Upper lobe of right lung (tissue), 1 donor: ENCODE results near the gene RBP7. TPM values are rescaled to one million over a fixed set of nuclear protein-coding genes. Genes with fewer than 3 reads are reported as not detected.
A peak's percentile ranks its signal among the peaks of the same experiment; 100 is the strongest.
"Not testable (repeated sequence)": the region's sequence is repeated elsewhere in the genome, so short reads cannot be mapped to it uniquely, and the experiment has no call there.

Source experiments
- ATAC-seq: fragments of 200-7000 bp; cut with Tn5 transposase; one replicate; pipeline ENCODE4 v1.9.1; 2020; ENCODE audit warnings: mild to moderate bottlenecking, moderate library complexity
- DNase-seq: peaks from one replicate; pipeline ENCODE4 v3.0.0-alpha.2; 2020
- H3K27ac ChIP-seq: fragments of 200-600 bp; one replicate; pipeline ENCODE4 v1.8.0; 2022
- H3K27me3 ChIP-seq: fragments of 200-600 bp; one replicate; pipeline ENCODE4 v1.8.0; 2022; ENCODE audit warnings: mild to moderate bottlenecking
- H3K36me3 ChIP-seq: fragments of 200-600 bp; one replicate; pipeline ENCODE4 v1.8.0; 2022
- H3K4me1 ChIP-seq: fragments of 200-600 bp; one replicate; pipeline ENCODE4 v1.8.0; 2022
- H3K4me3 ChIP-seq: fragments of 200-600 bp; one replicate; pipeline ENCODE4 v1.8.0; 2022; ENCODE audit warnings: mild to moderate bottlenecking
- H3K9me3 ChIP-seq: fragments of 200-600 bp; one replicate; pipeline ENCODE4 v1.8.0; 2022
- intact Hi-C: fragments of 100-400 bp; cut with DNase I; formaldehyde crosslinking; loops from one replicate; pipeline ENCODE4 v1.11.0; 2022
- total RNA-seq: library from RNA; stranded (reverse); fragmentation: NEBNext Ultra II Directional; extraction: Animal tissue kit (Norgen Biotek cat#: 25700); gene quantifications from one replicate; pipeline ENCODE4 v1.2.1, GENCODE V29; 2021
- TF ChIP-seq, protein P1 (sequence below): fragments of 200-600 bp; IDR thresholded peaks from one replicate; pipeline ENCODE4 v1.8.0; 2022; ENCODE audit warnings: antibody characterized with exemption
- donor health status: DM: no; HTN: yes; CAD: no; lungs with severe emphysema.

The RBP7 gene
- total RNA-seq, 1 donor from 2014 or later, result 8.7 TPM

DNA sequence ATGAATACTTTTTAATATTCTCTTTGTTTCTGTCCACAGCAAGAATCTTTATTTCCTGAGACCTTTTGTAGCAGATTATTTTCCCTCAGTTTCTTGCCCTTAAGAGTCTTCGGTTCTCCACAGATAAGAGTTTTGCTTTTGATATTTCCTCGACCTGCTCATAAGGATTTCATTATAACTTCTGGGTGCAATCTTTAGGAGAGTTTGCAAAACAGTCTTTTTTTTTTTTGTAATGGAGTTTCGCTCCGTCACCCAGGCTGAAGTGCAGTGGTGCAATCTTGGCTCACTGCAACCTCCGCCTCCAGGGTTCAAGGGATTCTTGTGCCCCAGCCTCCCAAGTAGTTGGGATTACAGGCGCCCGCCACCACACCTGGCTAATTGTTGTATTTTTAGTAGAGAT is 25.6 kb downstream of the RBP7 start:
- no peak overlapping the region for H3K4me3 ChIP-seq
- TF ChIP-seq, protein P1, sequence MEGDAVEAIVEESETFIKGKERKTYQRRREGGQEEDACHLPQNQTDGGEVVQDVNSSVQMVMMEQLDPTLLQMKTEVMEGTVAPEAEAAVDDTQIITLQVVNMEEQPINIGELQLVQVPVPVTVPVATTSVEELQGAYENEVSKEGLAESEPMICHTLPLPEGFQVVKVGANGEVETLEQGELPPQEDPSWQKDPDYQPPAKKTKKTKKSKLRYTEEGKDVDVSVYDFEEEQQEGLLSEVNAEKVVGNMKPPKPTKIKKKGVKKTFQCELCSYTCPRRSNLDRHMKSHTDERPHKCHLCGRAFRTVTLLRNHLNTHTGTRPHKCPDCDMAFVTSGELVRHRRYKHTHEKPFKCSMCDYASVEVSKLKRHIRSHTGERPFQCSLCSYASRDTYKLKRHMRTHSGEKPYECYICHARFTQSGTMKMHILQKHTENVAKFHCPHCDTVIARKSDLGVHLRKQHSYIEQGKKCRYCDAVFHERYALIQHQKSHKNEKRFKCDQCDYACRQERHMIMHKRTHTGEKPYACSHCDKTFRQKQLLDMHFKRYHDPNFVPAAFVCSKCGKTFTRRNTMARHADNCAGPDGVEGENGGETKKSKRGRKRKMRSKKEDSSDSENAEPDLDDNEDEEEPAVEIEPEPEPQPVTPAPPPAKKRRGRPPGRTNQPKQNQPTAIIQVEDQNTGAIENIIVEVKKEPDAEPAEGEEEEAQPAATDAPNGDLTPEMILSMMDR, result no peak
- H3K36me3 ChIP-seq, result no peaks in the 10 kb centered on the region
- H3K9me3 ChIP-seq, result no peaks in the 10 kb centered on the region
- no peak for DNase-seq
- intact Hi-C loops, result no loop called here
- ATAC-seq, result no peak
- no peaks in the 10 kb centered on the region for H3K27me3 ChIP-seq
- no peak overlapping the region for H3K27ac ChIP-seq
- H3K4me1 ChIP-seq, result no peaks in the 10 kb centered on the region

DNA sequence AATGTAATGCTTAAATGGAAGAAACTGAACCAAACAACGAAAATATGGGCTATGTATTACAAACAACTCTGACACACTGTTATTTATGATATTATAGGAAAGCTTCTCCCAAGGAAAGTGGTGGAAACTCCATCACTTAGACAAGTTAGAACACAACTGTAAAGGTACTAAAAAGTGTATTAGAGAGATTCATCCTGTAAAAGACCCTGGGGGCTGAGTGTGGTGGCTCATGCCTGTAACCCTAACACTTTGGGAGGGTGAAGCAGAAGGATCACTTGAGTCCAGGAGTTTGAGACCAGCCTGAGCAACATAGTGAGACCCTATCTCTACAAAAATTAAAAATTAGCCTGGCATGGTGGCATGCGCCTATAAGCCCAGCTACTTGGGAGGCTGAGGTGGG is 28.3 kb downstream of the RBP7 start:
- H3K27ac ChIP-seq, result no peak overlapping the region
- H3K9me3 ChIP-seq, result no peaks in the 10 kb centered on the region
- DNase-seq (no peak), ATAC-seq (no peak)
- no peaks in the 10 kb centered on the region for H3K36me3 ChIP-seq
- H3K4me1 ChIP-seq, result no peaks in the 10 kb centered on the region
- intact Hi-C loops, result no loop called here
- TF ChIP-seq, protein P1, result no peak
- H3K4me3 ChIP-seq, result no peak overlapping the region
- no peaks in the 10 kb centered on the region for H3K27me3 ChIP-seq

DNA sequence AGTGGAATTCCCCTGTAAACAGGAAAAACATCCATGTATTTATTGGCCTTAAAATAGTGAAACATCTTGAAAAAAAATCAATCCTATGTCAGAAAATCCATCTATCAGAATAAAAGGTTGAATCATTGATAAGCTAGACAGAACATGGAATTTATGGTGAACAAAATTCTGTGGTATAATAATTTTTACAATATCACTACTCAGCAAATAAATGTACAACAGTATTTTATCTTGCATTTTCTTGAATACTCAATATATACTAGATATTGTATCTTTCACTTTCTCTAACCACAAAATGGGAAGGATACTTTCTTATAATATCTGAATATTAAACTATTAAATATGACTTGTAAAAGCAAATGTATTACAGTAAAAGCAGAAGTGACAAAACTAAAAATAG is 30.0 kb downstream of the RBP7 start:
- Histone ChIP-seq H3K36me3 (no peaks in the 10 kb centered on the region), H3K4me3 (no peak overlapping the region), H3K9me3 (no peaks in the 10 kb centered on the region), H3K27me3 (no peaks in the 10 kb centered on the region), H3K4me1 (no peaks in the 10 kb centered on the region), H3K27ac (no peak overlapping the region)
- DNase-seq, result no peak
- TF ChIP-seq, protein P1, result no peak
- ATAC-seq, result no peak
- intact Hi-C loops, result no loop called here

DNA sequence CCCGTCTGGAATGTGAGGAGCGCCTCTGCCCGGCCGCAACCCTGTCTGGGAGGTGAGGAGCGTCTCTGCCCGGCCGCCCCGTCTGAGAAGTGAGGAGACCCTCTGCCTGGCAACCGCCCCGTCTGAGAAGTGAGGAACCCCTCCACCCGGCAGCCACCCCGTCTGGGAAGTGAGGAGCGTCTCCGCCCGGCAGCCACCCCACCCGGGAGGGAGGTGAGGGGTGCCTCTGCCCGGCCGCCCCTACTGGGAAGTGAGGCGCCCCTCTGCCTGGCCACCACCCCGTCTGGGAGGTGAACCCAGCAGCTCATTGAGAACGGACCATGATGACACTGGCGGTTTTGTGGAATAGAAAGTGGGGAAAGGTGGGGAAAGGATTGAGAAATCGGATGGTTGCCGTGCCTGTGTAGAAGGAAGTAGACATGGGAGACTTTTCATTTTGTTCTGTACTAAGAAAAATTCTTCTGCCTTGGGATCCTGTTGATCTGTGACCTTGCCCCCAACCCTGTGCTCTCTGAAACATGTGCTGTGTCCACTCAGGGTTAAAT is 32.0 kb downstream of the RBP7 start:
- H3K36me3 ChIP-seq, H3K27me3 ChIP-seq, H3K4me3 ChIP-seq, ATAC-seq, H3K27ac ChIP-seq, H3K9me3 ChIP-seq, DNase-seq, intact Hi-C loops, H3K4me1 ChIP-seq: not testable (repeated sequence)

DNA sequence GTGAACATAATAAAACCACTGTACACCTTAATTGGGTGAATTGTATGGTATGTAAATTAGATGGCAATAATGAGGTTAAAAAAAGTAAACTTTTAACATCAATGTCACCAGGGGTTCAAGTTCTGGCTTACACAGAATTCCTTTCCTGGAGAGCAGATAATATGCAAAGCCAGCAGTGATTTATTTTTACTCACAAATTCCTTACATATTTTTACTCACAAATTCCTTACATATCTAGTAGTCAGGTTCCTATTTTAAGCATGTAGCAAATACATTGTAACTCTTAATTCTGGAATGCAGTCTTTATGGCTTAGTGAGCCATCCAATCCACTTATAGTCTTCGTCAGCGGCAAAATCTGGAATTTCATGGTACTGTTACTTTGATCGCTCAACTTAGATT is 34.4 kb downstream of the RBP7 start:
- DNase-seq (no peak), ATAC-seq (no peak)
- TF ChIP-seq, protein P1, result no peak
- Histone ChIP-seq H3K36me3 (no peaks in the 10 kb centered on the region), H3K27me3 (no peaks in the 10 kb centered on the region), H3K4me3 (no peak overlapping the region), H3K27ac (no peak overlapping the region), H3K9me3 (no peaks in the 10 kb centered on the region), H3K4me1 (peaks cover 17% of the 10 kb centered on the region)
- intact Hi-C loops, result no loop called here

DNA sequence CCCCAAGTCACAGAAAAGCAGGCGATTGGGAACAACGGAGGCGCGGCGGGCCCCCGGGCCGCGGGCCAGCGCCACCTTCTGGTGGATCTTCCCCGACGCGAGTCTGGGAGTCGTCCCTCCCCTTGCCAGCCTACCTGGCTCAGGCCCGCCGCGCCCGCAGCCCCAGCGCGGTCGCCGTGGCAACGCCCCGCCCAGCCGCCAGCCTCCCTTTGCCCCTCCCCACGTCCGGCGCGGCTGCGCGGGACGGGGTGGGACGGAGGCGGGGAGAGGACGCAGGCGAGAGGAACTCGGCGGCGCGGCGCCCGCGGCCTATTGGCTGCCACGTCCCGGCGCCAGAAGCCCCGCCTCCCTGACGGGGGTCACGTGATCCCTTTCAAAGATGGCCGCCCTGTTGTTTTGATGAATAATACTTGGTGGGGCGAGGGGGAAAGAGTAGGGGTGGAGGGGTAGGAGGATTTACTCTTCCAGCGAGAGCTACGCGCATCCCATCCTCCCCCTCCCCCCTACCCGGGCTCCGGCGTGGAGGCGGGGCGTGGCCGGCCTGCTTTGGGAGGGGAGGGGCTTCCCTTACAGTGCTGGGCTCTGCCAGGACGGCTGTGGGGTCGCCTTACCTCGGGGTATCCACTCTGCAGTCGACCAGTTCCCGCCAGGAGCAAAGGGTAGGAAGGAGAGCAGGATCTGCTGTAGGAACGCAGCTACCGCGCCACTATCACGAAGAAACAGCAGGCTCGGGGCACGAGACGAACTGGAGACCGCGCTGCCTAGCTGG is 35.7 kb downstream of the RBP7 start, which contains the start of gene UBE4B:
Gene UBE4B (plus strand): TSS at position 369 of the 769 bp plus-strand sequence. CDS start 713 bp downstream, outside the sequence.
- peak within 1 kb of the TSS; percentile 96 for H3K27ac ChIP-seq
- TF ChIP-seq, protein P1, result peak; percentile 86
- H3K4me1 ChIP-seq, result peaks cover 17% of the 10 kb centered on the region
- ATAC-seq, result peak; percentile 100
- no peaks in the 10 kb centered on the region for H3K27me3 ChIP-seq
- no peaks in the 10 kb centered on the region for H3K9me3 ChIP-seq
- DNase-seq, result peak; percentile 100
- intact Hi-C loops, result no loop called here
- peak within 1 kb of the TSS; percentile 99 for H3K4me3 ChIP-seq
- peaks cover 5% of the 10 kb centered on the region for H3K36me3 ChIP-seq
